ENCODE measurements around the gene SEPTIN5. TPM values are rescaled to one million over a fixed set of nuclear protein-coding genes. Genes with fewer than 3 reads are reported as not detected.
A peak's percentile ranks its signal among the peaks of the same experiment; 100 is the strongest.

Gene SEPTIN5
- total and polyA plus RNA-seq, 7 donors: 3.7 to 10.9 (median 7.0) TPM

GRCh38 chr22:19765477-19766239 is 51.4 kb downstream of the SEPTIN5 start:
- peaks cover 0 to 30% of the 10 kb centered on the region in 2 donors for H3K36me3 ChIP-seq (ENCODE audit: insufficient read depth in 1 of 2, low read depth in 1 of 2)
- peaks cover 5% of the 10 kb centered on the region for H3K4me1 ChIP-seq
- intact Hi-C loops (cut with DNase I): no loop called here
- peaks cover 0 to 13% (median 0%) of the 10 kb centered on the region in 3 donors for H3K27me3 ChIP-seq (ENCODE audit: insufficient read depth in 3 of 3, low read length in 2 of 3)
- no peak overlapping the region for H3K27ac ChIP-seq
- H3K4me3 ChIP-seq: peak overlapping the region; percentile 28
- no peak for DNase-seq
- no peak for ATAC-seq
- H3K9me3 ChIP-seq: no peaks in the 10 kb centered on the region
- WGBS, 3 donors: 51 to 72% (median 62%) methylated on average over 71 to 83 of the region's 83 CpGs
- TF ChIP-seq, protein P1, sequence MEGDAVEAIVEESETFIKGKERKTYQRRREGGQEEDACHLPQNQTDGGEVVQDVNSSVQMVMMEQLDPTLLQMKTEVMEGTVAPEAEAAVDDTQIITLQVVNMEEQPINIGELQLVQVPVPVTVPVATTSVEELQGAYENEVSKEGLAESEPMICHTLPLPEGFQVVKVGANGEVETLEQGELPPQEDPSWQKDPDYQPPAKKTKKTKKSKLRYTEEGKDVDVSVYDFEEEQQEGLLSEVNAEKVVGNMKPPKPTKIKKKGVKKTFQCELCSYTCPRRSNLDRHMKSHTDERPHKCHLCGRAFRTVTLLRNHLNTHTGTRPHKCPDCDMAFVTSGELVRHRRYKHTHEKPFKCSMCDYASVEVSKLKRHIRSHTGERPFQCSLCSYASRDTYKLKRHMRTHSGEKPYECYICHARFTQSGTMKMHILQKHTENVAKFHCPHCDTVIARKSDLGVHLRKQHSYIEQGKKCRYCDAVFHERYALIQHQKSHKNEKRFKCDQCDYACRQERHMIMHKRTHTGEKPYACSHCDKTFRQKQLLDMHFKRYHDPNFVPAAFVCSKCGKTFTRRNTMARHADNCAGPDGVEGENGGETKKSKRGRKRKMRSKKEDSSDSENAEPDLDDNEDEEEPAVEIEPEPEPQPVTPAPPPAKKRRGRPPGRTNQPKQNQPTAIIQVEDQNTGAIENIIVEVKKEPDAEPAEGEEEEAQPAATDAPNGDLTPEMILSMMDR (IDR thresholded peaks at IDR 0.05): no peak

- ATAC-seq (no peak), DNase-seq (peak in 1 of 2 donors; percentile 33)
- peaks cover 5% of the 10 kb centered on the region for H3K4me1 ChIP-seq
- peaks cover 0 to 13% (median 0%) of the 10 kb centered on the region in 3 donors for H3K27me3 ChIP-seq (ENCODE audit: insufficient read depth in 3 of 3, low read length in 2 of 3)
- WGBS, 3 donors: 40 to 62% (median 53%) methylated on average over 21 to 36 of the region's 36 CpGs
- TF ChIP-seq, protein P1 (IDR thresholded peaks at IDR 0.05): no peak
- H3K27ac ChIP-seq: no peak overlapping the region
- H3K9me3 ChIP-seq: no peaks in the 10 kb centered on the region
- peak overlapping the region; percentile 36 for H3K4me3 ChIP-seq
- intact Hi-C loops (cut with DNase I): no loop called here
- H3K36me3 ChIP-seq (ENCODE audit: insufficient read depth in 1 of 2, low read depth in 1 of 2): peaks cover 0 to 30% of the 10 kb centered on the region in 2 donors
Observed at GRCh38 chr22:19766240-19766510, 51.9 kb downstream of the SEPTIN5 start.

DNA sequence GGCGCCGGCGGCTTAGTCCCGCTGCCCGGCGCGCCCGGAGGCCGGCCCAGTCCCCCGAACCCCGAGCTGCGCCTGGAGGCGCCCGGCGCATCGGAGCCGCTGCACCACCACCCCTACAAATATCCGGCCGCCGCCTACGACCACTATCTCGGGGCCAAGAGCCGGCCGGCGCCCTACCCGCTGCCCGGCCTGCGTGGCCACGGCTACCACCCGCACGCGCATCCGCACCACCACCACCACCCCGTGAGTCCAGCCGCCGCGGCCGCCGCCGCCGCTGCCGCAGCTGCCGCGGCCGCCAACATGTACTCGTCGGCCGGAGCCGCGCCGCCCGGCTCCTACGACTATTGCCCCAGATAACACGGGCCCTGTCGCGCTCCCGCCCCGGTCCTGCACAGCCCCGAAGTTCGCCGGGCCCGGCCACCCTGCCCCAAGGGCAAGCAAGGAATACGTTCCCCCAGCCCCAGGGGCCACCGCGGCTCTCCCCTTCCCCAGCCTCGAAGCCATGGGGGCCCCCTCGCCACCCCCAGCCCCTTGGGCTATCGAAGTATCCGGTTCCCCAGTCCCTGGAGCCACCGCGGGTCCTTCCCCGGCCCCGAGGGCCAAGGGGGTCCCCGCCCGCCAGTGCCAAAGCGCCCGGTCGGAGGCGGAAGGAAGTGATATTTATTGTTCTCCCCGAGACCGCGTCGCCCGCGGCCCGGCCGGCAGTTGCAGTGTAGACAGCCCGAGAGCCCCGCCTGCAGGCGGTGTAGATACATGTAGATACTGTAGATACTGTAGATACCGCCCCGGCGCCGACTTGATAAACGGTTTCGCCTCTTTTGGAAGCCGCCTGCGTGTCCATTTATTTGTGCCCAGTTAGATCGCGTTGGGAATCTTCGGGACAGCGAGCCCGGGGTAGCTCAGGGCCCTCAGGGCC is 52.5 kb downstream of the SEPTIN5 start:
- Histone ChIP-seq H3K36me3 (ENCODE audit: insufficient read depth in 1 of 2, low read depth in 1 of 2) (peaks cover 0 to 30% of the 10 kb centered on the region in 2 donors), H3K4me3 (peak overlapping the region; percentile 36), H3K4me1 (peaks cover 5% of the 10 kb centered on the region), H3K9me3 (no peaks in the 10 kb centered on the region), H3K27ac (no peak overlapping the region), H3K27me3 (ENCODE audit: insufficient read depth in 3 of 3, low read length in 2 of 3) (peaks cover 0 to 13% (median 0%) of the 10 kb centered on the region in 3 donors)
- DNase-seq: peak; percentile 50 to 76
- no peak for ATAC-seq
- TF ChIP-seq, protein P1 (IDR thresholded peaks at IDR 0.05): no peak
- intact Hi-C loops (cut with DNase I): no loop called here
- WGBS, 3 donors: 51 to 62% (median 61%) methylated on average over 74 to 103 of the region's 103 CpGs

GRCh38 chr22:19767427-19768341 is 53.4 kb downstream of the SEPTIN5 start:
- no peak overlapping the region for H3K27ac ChIP-seq
- peaks cover 0 to 13% (median 0%) of the 10 kb centered on the region in 3 donors for H3K27me3 ChIP-seq (ENCODE audit: insufficient read depth in 3 of 3, low read length in 2 of 3)

More at GRCh38 chr22:19767427-19768341, 53.4 kb downstream of the SEPTIN5 start:
- DNase-seq (peak; percentile 49 to 68), ATAC-seq (peak in 3 of 4 donors; percentile 18 to 29 (median 18))
- Histone ChIP-seq H3K4me3 (no peak overlapping the region), H3K36me3 (ENCODE audit: insufficient read depth in 1 of 2, low read depth in 1 of 2) (peaks cover 0 to 30% of the 10 kb centered on the region in 2 donors), H3K9me3 (no peaks in the 10 kb centered on the region), H3K4me1 (peaks cover 4% of the 10 kb centered on the region)
- TF ChIP-seq, protein P1 (IDR thresholded peaks at IDR 0.05): no peak
- WGBS, 3 donors: 65 to 69% (median 67%) methylated on average over 34 to 35 of the region's 35 CpGs
- intact Hi-C loops (cut with DNase I): no loop called here
